Measurements from ENCODE around the gene XRCC1.
"Not testable (repeated sequence)": the region's sequence is repeated elsewhere in the genome, so short reads cannot be mapped to it uniquely, and the experiment has no call there.

DNA sequence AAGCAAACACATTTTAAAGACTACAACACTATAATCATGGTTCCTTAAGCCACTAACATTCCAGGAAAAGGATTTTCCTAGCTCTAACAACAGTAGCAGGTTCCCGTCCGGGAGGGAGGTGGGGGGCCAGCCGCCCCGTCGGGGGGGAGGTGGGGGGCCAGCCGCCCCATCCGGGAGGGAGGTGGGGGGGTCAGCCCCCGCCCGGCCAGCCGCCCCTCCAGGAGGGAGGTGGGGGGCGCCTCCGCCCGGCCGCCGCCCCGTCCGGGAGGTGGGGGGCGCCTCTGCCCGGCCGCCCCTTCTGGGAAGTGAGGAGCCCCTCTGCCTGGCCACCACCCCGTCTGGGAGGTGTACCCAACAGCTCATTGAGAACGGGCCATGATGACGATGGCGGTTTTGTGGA, 27.4 kb downstream of the XRCC1 start:
- not testable (repeated sequence) for TF ChIP-seq POLR2AphosphoS5 (IDR thresholded peaks at IDR 0.05); EZH2 (IDR thresholded peaks at IDR 0.05; ENCODE audit: borderline replicate concordance, insufficient read depth, low read length, poor library complexity, severe bottlenecking)

Data from neural cell (in vitro differentiated cells).